Stimulated activated CD8-positive, alpha-beta memory T cell treated with anti-CD3 and anti-CD28 coated beads, Interleukin-2, amount 100 ng/mL, for 1 hour (primary cell): Measurements from ENCODE around the gene CTTNBP2NL.
"Not testable (repeated sequence)": the region's sequence is repeated elsewhere in the genome, so short reads cannot be mapped to it uniquely, and the experiment has no call there.

Source experiments
- DNase-seq, 2 donors: peaks; one replicate each; pipeline ENCODE4 v3.0.0-alpha.2; 2020; ENCODE audit warnings: low read depth in 2 of 2

Gene CTTNBP2NL

GRCh38 chr1:112423666-112424065 lies 27.7 kb downstream of the CTTNBP2NL start:
- not testable (repeated sequence) for DNase-seq

DNA sequence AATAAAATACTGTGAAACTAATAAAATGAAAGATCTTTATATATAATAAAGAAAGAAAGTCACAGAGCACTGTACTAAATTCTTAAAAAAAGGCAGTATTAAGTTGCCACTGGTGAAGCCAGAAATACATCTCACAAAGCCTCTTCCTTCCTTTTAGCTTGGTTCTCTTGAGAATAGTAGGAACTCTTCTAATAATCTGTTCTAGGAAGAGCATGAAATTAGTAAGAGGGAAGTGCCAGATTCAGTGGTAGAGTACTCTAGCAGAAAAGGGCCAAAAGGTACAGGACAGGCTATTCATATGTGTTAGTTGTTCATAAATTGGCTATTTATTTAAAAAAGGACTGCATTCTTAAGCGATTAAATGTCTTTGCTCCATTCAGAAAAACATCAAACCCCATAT lies 33.7 kb downstream of the CTTNBP2NL start:
- no peak for DNase-seq

GRCh38 chr1:112431038-112431437 lies 35.0 kb downstream of the CTTNBP2NL start:
- no peak for DNase-seq

DNA sequence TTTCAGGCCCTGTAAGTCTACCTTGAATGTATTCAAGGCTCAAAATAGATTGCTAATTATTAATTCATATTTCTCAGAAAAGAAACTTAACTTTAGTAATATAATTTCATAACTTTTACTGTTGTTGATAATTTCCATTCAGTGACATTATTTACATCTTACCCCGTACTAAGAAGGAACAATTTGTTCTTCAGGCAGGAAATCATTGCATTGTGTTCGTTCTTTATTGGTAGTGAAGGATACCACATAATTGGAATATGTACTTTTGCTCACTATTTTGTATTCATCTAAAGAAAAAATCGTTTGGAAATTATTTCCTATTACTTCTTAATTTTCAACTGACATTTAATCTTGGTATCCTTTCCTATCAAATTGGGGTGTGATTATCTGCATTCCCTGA lies 39.4 kb downstream of the CTTNBP2NL start:
- no peak for DNase-seq

DNA sequence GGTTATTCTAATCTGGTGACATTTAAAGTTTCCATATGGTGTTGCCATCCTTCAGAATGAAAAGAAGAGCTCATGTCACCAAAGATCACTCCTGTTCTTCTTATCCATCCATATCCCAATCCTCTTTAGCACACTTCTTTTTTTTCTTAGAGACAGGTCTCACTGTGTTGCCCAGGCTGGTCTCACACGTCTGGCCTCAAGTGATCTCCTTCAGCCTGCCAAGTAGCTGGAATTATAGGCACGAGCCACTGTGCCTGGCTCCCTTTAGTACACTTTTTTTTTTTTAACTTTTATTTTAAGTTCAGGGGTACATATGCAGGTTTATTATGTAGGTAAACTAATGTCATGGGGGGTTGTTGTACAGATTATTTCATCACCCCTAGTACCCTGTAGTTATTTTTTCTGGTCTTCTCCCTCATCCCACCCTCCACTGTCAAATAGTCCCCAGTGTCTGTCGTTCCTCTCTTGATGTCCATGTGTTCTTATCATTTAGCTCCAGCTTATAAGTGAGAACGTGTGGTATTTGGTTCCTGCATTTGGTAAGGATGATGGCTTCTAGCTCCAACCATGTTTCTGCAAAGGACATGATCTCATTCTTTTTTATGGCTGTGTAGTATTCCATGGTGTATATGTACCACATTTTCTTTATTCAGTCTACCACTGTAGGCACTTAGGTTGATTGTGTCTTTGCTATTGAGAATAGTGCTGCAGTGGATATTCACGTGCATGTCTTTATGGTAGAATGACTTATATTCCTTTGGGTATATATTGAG lies 40.6 kb downstream of the CTTNBP2NL start:
- no peak for DNase-seq

DNA sequence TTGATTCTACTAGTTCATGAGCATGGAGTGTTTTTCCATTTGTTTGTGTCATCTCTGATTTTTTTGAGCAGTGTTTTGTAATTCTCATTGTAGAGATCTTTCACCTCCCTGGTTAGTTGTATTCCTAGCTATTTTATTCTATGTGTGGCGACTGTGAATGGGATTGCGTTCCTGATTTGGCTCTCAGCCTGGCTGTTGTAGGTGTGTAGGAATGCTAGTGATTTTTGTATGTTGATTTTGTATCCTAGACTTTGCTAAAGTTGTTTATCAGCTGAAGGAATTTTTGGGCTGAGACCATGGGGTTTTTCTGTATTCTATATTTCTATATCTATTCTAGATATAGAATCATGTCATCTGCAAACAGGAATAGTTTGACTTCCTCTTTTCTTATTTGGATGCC lies 42.1 kb downstream of the CTTNBP2NL start:
- not testable (repeated sequence) for DNase-seq

DNA sequence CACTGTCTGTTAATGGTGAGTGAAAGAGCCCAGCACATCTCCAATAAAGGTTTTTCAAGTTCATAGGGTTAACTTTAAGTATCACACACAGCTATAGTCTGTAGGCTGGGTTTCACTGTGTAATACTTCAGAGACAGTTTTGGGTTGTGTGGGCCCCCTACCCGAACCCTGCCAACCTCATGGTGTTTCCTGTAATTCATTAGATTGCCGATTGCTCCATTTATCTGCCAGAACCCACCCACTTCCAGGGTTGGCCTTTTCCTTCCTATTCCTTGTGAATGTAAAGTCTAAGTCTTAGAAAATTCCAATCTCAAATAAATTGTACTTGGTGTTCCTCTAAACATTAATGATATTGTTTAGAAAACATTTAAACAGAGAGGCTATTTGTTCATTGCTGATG lies 43.6 kb downstream of the CTTNBP2NL start:
- DNase-seq, result no peak

DNA sequence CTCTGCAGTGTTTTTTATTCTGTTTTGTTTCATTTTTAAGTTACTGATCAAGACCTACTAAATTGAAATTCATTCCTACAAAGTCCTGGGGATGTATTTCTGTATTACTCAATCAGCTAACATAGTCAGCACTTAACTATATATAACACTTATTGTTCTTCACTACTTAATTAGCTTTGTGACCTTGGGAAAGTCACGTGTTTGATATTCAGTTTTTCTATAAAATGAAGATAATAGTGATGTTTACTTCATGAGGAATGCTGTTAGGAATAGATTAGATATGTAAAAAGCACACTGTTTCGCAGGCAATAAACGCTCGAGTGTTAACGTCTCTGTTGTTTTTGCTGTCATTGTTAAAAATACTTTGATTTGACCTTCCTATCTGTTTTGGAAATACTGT lies 44.6 kb downstream of the CTTNBP2NL start:
- no peak for DNase-seq

- no peak for DNase-seq
Measured at GRCh38 chr1:112444269-112444668, 48.3 kb downstream of the CTTNBP2NL start.

DNA sequence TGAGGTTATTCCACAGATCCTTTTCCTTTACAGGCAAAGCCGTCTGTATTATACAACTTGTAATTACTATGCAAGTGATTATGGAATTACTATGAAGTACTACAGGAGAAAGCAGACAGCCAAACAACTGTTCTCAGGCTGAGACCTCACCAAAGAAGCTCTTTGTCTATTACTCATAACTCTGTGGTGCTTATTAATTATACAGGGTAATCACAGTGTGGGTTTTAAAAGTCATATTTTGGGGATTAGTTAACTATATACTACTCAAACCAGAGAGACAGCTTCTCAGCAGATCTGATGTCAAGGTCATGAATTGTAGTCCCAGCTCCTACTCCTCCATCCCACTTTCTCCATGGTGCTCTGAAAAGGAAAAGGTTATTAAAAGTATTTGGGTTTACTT lies 49.6 kb downstream of the CTTNBP2NL start:
- DNase-seq, result no peak

- DNase-seq, result no peak
Measured at GRCh38 chr1:112446411-112446810, 50.4 kb downstream of the CTTNBP2NL start.

DNA sequence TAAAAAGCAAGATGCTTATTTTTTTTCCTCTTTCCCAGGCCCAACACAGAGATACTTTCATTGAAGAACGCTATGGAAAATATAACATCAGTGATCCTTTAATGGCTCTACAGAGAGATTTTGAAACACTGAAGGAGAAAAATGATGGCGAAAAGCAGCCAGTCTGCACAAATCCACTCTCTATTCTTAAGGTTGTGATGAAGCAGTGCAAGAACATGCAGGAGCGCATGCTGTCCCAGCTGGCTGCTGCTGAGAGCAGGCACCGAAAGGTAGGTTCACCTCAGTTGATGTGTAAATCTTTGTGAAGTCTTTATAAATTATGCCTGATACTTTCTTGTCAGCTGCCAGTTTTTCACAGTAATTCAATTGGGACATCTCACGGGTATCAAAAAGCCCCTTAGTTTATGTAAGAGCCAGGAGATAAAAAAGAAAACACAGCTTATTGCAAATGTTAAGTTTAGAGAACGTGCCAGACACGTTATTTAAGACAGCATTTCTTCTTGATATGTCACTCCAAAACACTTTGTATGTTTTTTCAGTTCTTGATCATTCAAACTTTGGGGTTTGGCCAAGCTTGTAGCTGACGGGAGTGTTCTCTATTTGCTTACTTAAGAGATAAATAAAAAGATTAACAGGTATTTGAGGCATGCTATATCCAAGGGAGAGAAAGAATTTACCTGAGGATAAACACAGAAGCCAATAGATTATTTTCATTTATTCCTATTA lies 53.1 kb downstream of the CTTNBP2NL start:
- no peak for DNase-seq

GRCh38 chr1:112449630-112449983 lies 53.6 kb downstream of the CTTNBP2NL start:
- no peak for DNase-seq

- no peak for DNase-seq
Measured at GRCh38 chr1:112450773-112451172, 54.8 kb downstream of the CTTNBP2NL start.

GRCh38 chr1:112451301-112451700 lies 55.3 kb downstream of the CTTNBP2NL start:
- not testable (repeated sequence) for DNase-seq

DNA sequence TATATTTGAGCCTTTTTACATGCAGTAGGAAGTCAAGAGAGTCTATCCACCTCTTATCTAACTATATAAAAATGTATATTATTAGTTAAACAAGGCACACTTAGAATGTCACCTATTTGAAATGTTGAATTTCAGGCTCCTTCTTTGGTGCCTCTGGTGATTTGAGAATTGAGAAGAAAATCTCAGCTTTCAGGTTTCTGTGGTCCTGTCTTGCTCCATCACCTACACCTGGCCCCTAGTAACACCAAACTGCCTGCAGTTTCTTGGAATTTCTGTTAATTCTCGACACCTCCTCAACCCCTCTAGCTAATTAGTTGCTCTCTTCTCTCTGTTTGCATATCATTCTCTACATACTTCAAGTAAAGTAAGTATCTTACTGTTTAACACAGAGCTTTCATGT lies 57.9 kb downstream of the CTTNBP2NL start:
- no peak for DNase-seq

DNA sequence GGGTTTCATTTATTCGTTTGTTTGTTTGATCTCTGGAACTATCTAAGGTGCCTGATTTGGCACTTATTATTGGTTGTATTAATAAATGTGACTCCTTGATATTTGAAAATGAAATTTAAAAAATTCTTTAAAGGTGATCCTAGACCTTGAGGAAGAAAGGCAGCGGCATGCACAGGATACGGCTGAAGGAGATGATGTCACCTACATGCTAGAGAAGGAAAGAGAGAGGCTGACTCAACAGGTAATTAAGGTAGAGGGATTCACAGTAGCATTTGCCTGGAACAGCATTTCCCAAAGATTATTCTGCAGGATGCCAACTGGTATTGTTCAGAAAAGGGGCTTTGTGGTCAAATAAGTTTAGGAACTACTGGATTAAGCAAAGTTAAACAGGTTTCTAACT lies 58.3 kb downstream of the CTTNBP2NL start:
- no peak for DNase-seq

GRCh38 chr1:112457241-112457640 lies 61.2 kb downstream of the CTTNBP2NL start:
- no peak for DNase-seq

DNA sequence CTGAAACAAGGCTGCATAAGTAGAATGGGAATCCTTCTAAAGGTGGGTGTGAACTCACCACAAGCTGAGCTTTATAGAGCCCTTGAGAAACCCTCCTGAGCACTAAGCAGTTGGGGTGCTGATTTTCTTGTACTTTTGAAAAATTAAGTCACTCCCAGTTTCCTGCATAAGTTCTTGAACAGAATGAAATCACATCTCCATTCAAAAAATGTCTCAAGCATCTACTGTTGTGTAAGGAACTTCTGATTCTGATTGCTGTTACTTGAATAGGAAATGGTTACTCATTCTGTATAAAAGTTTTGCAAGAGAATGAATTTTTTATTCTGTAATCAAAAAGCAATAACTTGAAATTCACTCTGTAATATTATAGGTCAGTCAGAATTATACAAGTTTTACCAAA lies 61.9 kb downstream of the CTTNBP2NL start:
- no peak for DNase-seq

DNA sequence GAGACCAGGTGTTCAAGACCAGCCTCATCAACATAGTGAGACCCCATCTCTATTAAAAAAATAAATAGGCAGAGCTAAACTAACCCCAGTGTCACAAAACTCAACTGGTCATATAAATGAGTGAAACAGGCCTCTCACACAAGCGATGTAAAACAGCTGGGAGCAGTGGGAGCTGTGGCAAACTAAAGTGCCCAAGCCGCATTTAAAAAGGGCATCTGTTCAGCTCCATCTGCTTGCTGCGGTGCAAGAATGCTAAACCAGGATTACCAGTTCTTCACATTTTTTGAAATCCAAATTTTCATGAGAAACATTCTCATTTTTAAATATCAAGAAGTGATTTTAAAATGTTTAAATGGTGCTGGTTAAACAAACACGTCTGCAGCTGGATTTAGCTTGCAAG lies 62.7 kb downstream of the CTTNBP2NL start:
- DNase-seq, result no peak

DNA sequence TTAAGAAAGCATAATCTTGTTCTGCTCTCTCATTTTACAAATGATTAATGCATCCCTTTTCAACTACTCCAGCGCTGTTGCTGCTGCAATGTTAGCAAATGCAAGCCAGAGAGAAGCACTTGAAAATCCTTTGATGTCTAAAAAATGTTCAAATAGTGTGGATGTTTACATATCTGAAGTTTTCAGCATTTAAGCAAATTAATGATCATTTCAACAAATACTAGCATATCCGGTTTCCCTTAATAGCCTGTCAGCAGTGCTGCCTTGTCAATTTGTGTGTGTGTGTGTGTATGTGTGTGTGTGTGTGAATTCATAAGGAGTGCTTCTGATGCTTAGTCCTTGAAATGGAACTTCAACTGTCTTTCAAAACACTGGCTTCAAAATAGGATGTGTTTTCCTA lies 64.6 kb downstream of the CTTNBP2NL start:
- no peak for DNase-seq

- no peak for DNase-seq
Measured at GRCh38 chr1:112461200-112461871, 65.3 kb downstream of the CTTNBP2NL start.

GRCh38 chr1:112462953-112463279 lies 66.9 kb downstream of the CTTNBP2NL start:
- no peak for DNase-seq
